Neural cell (in vitro differentiated cells): ENCODE measurements around the gene LUC7L2. TPM values are rescaled to one million over a fixed set of nuclear protein-coding genes. Genes with fewer than 3 reads are reported as not detected.

ENCODE experiments used
- H2AFZ ChIP-seq: fragments of 200-600, 300-800 bp; sonication (generic), shearing (Covaris generic); 2 replicates; pipeline ENCODE4 v1.6.0; 2014; ENCODE audit warnings: low read depth, mild to moderate bottlenecking, antibody characterized with exemption, low read length, moderate library complexity
- H3F3A ChIP-seq: fragments of 200-600 bp; shearing (Covaris generic); 2 replicates; pipeline ENCODE4 v1.6.1; 2016; ENCODE audit warnings: mild to moderate bottlenecking, moderate library complexity, mixed read lengths, antibody characterized with exemption, low read length; ENCODE audit not compliant: insufficient read depth, poor library complexity, severe bottlenecking
- H3K27ac ChIP-seq: fragments of 200-600, 300-800 bp; sonication (generic), shearing (Covaris generic); 2 replicates; pipeline ENCODE4 v1.5.1; 2014; ENCODE audit warnings: mild to moderate bottlenecking, low read length, moderate library complexity
- H3K27me3 ChIP-seq: fragments of 300-800, 200-600 bp; sonication (generic), shearing (Covaris generic); 2 replicates; pipeline ENCODE4 v1.6.0; 2014; ENCODE audit warnings: mild to moderate bottlenecking, low read depth, low read length, moderate library complexity; ENCODE audit not compliant: insufficient read depth
- H3K36me3 ChIP-seq: fragments of 300-800, 200-600 bp; sonication (generic), shearing (Covaris generic); 2 replicates; pipeline ENCODE4 v1.5.1; 2014; ENCODE audit warnings: mild to moderate bottlenecking, antibody characterized with exemption, low read length, moderate library complexity; ENCODE audit not compliant: insufficient read depth
- H3K4me2 ChIP-seq: fragments of 300-800, 200-600 bp; sonication (generic), shearing (Covaris generic); 2 replicates; pipeline ENCODE4 v1.6.0; 2014; ENCODE audit warnings: mild to moderate bottlenecking, low read length
- H3K4me3 ChIP-seq: fragments of 300-800, 200-600 bp; sonication (generic), shearing (Covaris generic); 2 replicates; pipeline ENCODE4 v1.5.1; 2014; ENCODE audit warnings: mild to moderate bottlenecking, low read length, moderate library complexity
- H3K79me2 ChIP-seq: fragments of 200-600 bp; shearing (Covaris generic); replicated peaks from 2 replicates; pipeline ENCODE4 v1.6.0; 2014; ENCODE audit warnings: mild to moderate bottlenecking, low read length, moderate library complexity; ENCODE audit not compliant: insufficient read depth
- H3K9ac ChIP-seq: fragments of 300-800, 200-600 bp; sonication (generic), shearing (Covaris generic); 2 replicates; pipeline ENCODE4 v1.6.1; 2016; ENCODE audit warnings: mild to moderate bottlenecking, low read length, mixed read lengths
- H3K9me2 ChIP-seq: fragments of 200-600 bp; shearing (Covaris generic); 2 replicates; pipeline ENCODE4 v1.6.1; 2016; ENCODE audit warnings: mild to moderate bottlenecking, low read length, mixed read lengths; ENCODE audit not compliant: insufficient read depth
- H3K9me3 ChIP-seq: fragments of 200-600, 300-800 bp; sonication (generic), shearing (Covaris generic); 2 replicates; pipeline ENCODE4 v1.6.1; 2016; ENCODE audit warnings: mild to moderate bottlenecking, mixed run types, low read length, moderate library complexity, mixed read lengths
- H4K20me1 ChIP-seq: fragments of 200-600 bp; shearing (Covaris generic); 2 replicates; pipeline ENCODE4 v1.6.1; 2016; ENCODE audit warnings: mild to moderate bottlenecking, mixed run types; ENCODE audit not compliant: insufficient read depth
- CTCF ChIP-seq: fragments of 450-650 bp; IDR thresholded peaks from 2 replicates; pipeline ENCODE4 v1.5.1; 2014; ENCODE audit warnings: antibody characterized with exemption, mild to moderate bottlenecking, moderate library complexity; ENCODE audit not compliant: poor library complexity, severe bottlenecking
- EP300 ChIP-seq: fragments of 450-650 bp; conservative IDR thresholded peaks from 2 replicates; pipeline ENCODE4 v1.6.1; 2014; ENCODE audit warnings: antibody characterized with exemption, mild to moderate bottlenecking, moderate library complexity; ENCODE audit not compliant: poor library complexity, severe bottlenecking
- EZH2 ChIP-seq: fragments of 200-600, 300-800 bp; shearing (Covaris generic), sonication (generic); IDR thresholded peaks from 2 replicates; pipeline ENCODE4 v1.6.1; 2014; ENCODE audit warnings: antibody characterized with exemption, low read length, borderline replicate concordance, mild to moderate bottlenecking; ENCODE audit not compliant: insufficient read depth, poor library complexity, severe bottlenecking
- MXI1 ChIP-seq: fragments of 450-650 bp; conservative IDR thresholded peaks from 2 replicates; pipeline ENCODE4 v1.6.1; 2014; ENCODE audit warnings: antibody characterized with exemption, mild to moderate bottlenecking; ENCODE audit not compliant: poor library complexity, severe bottlenecking
- POLR2AphosphoS5 ChIP-seq: IDR thresholded peaks from 2 replicates; pipeline ENCODE4 v1.6.1; 2012
- RAD21 ChIP-seq: fragments of 450-650 bp; conservative IDR thresholded peaks from 2 replicates; pipeline ENCODE4 v1.6.1; 2014; ENCODE audit warnings: antibody characterized with exemption, mild to moderate bottlenecking, moderate library complexity
- SMC3 ChIP-seq: fragments of 450-650 bp; conservative IDR thresholded peaks from 2 replicates; pipeline ENCODE4 v1.6.1; 2014; ENCODE audit warnings: antibody characterized with exemption, mild to moderate bottlenecking, moderate library complexity; ENCODE audit not compliant: poor library complexity
- TAF1 ChIP-seq: IDR thresholded peaks from 2 replicates; pipeline ENCODE4 v1.6.1; 2012; ENCODE audit warnings: low read depth
- polyA plus RNA-seq: library from polyadenylated mRNA; depleted of rRNA; stranded (reverse); fragments of >200 nt; gene quantifications from 2 replicates; pipeline ENCODE4 v1.2.3, GENCODE V29; 2014
- TF ChIP-seq, protein P1 (sequence below): IDR thresholded peaks from 2 replicates; pipeline ENCODE4 v1.6.1; 2012; ENCODE audit warnings: borderline replicate concordance

LUC7L2 gene
- polyA plus RNA-seq, 1 donor from 2014 or later = 153 TPM

GRCh38 chr7:139430443-139430842 lies 70.7 kb downstream of the LUC7L2 start:
- TF ChIP-seq CTCF (no peak), EP300 (no peak), RAD21 (no peak), EZH2 (no peak)
- no peaks in the 10 kb centered on the region for H3K9me3 ChIP-seq
- H3K79me2 ChIP-seq = no peaks in the 10 kb centered on the region
- H3K9ac ChIP-seq = no peak overlapping the region
- H3K36me3 ChIP-seq = no peaks in the 10 kb centered on the region
- H3K27ac ChIP-seq = no peak overlapping the region
- H3F3A ChIP-seq = no peaks in the 10 kb centered on the region
- H2AFZ ChIP-seq = no peak overlapping the region
- H3K9me2 ChIP-seq = no peaks in the 10 kb centered on the region
- no peak overlapping the region for H3K4me3 ChIP-seq
- no peaks in the 10 kb centered on the region for H4K20me1 ChIP-seq
- H3K27me3 ChIP-seq = no peaks in the 10 kb centered on the region
- H3K4me2 ChIP-seq = no peak overlapping the region

GRCh38 chr7:139431010-139431409 lies 71.3 kb downstream of the LUC7L2 start:
- Histone ChIP-seq H3K9me3 (no peaks in the 10 kb centered on the region), H3F3A (no peaks in the 10 kb centered on the region), H4K20me1 (no peaks in the 10 kb centered on the region), H3K9me2 (no peaks in the 10 kb centered on the region), H3K27ac (no peak overlapping the region), H3K36me3 (no peaks in the 10 kb centered on the region), H3K4me3 (no peak overlapping the region), H3K27me3 (no peaks in the 10 kb centered on the region), H3K4me2 (no peak overlapping the region), H3K9ac (no peak overlapping the region), H3K79me2 (no peaks in the 10 kb centered on the region), H2AFZ (no peak overlapping the region)
- TF ChIP-seq, protein P1, sequence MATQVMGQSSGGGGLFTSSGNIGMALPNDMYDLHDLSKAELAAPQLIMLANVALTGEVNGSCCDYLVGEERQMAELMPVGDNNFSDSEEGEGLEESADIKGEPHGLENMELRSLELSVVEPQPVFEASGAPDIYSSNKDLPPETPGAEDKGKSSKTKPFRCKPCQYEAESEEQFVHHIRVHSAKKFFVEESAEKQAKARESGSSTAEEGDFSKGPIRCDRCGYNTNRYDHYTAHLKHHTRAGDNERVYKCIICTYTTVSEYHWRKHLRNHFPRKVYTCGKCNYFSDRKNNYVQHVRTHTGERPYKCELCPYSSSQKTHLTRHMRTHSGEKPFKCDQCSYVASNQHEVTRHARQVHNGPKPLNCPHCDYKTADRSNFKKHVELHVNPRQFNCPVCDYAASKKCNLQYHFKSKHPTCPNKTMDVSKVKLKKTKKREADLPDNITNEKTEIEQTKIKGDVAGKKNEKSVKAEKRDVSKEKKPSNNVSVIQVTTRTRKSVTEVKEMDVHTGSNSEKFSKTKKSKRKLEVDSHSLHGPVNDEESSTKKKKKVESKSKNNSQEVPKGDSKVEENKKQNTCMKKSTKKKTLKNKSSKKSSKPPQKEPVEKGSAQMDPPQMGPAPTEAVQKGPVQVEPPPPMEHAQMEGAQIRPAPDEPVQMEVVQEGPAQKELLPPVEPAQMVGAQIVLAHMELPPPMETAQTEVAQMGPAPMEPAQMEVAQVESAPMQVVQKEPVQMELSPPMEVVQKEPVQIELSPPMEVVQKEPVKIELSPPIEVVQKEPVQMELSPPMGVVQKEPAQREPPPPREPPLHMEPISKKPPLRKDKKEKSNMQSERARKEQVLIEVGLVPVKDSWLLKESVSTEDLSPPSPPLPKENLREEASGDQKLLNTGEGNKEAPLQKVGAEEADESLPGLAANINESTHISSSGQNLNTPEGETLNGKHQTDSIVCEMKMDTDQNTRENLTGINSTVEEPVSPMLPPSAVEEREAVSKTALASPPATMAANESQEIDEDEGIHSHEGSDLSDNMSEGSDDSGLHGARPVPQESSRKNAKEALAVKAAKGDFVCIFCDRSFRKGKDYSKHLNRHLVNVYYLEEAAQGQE = no peak
- TF ChIP-seq RAD21 (no peak), EZH2 (no peak), CTCF (no peak), EP300 (no peak), TAF1 (no peak), MXI1 (no peak), SMC3 (no peak), POLR2AphosphoS5 (no peak)
